ENCODE data around the gene CHN1. TPM values are rescaled to one million over a fixed set of nuclear protein-coding genes. Genes with fewer than 3 reads are reported as not detected.

Gene CHN1
- total and polyA plus RNA-seq, 12 donors, result 7.6 to 40.0 (median 21.8) TPM

DNA sequence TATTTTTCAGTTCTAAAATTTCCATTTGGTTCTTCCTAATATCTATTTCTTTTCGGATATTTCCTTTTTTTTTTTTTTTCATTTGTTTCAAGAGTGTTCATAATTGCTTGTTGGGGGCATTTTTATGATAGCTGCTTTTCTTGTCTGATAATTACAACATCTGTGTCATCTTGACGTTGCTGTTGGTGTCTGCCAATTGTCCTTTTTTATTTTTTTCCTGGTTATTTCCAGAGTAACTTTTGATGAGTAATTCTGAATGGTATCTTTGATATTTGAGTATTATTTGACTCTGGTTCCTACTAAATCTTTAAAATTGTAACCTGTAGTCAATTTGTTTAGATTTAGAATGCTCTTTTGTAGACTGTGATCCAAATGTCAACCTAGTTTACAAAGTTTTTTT lies 189.7 kb downstream of the CHN1 start:
- DNase-seq, result no peak
- 0 to 51% (median 45%) methylated on average over 2 of the region's 2 CpGs for WGBS, 4 donors
- TF ChIP-seq POLR2A (IDR thresholded peaks at IDR 0.05), result no peak
- no peak for TF ChIP-seq CTCF (IDR thresholded peaks at IDR 0.05)

GRCh38 chr2:174812037-174812436 lies 193.1 kb downstream of the CHN1 start:
- Histone ChIP-seq H3K4me3 (no peak overlapping the region), H3K27me3 (no peaks in the 10 kb centered on the region), H3K27ac (no peak overlapping the region), H3K9me3 (replicated peaks in 1 of 3) (no peaks in the 10 kb centered on the region), H3K36me3 (replicated peaks in 1 of 2) (no peaks in the 10 kb centered on the region), H3K4me1 (replicated peaks in 1 of 2) (no peaks in the 10 kb centered on the region)
- TF ChIP-seq POLR2A (IDR thresholded peaks at IDR 0.05) (no peak), CTCF (IDR thresholded peaks at IDR 0.05) (no peak)
- DNase-seq, result no peak
- intact Hi-C loops (cut with DNase I), result no loop called here
- WGBS, 4 donors, result 96 to 99% (median 98%) methylated on average over 7 of the region's 7 CpGs

More for the DNA sequence above, 189.7 kb downstream of the CHN1 start:
- Histone ChIP-seq H3K4me1 (replicated peaks in 1 of 2) (no peaks in the 10 kb centered on the region), H3K36me3 (replicated peaks in 1 of 2) (no peaks in the 10 kb centered on the region), H3K9me3 (replicated peaks in 1 of 3) (no peaks in the 10 kb centered on the region), H3K4me3 (no peak overlapping the region), H3K27ac (no peak overlapping the region), H3K27me3 (no peaks in the 10 kb centered on the region)
- intact Hi-C loops (cut with DNase I), result no loop called here

GRCh38 chr2:174807931-174808330 lies 197.2 kb downstream of the CHN1 start:
- no peaks in the 10 kb centered on the region for H3K36me3 ChIP-seq (replicated peaks in 1 of 2)
- TF ChIP-seq CTCF (IDR thresholded peaks at IDR 0.05) (no peak), POLR2A (IDR thresholded peaks at IDR 0.05) (no peak)
- H3K27me3 ChIP-seq, result no peaks in the 10 kb centered on the region
- H3K9me3 ChIP-seq (replicated peaks in 1 of 3), result no peaks in the 10 kb centered on the region
- H3K27ac ChIP-seq, result no peak overlapping the region
- intact Hi-C loops (cut with DNase I), result no loop called here
- 67 to 90% (median 84%) methylated on average over 1 of the region's 1 CpG for WGBS, 4 donors
- H3K4me1 ChIP-seq (replicated peaks in 1 of 2), result no peaks in the 10 kb centered on the region
- no peak overlapping the region for H3K4me3 ChIP-seq
- DNase-seq, result no peak

GRCh38 chr2:174805803-174806202 lies 199.4 kb downstream of the CHN1 start:
- H3K9me3 ChIP-seq (replicated peaks in 1 of 3), result no peaks in the 10 kb centered on the region
- H3K36me3 ChIP-seq (replicated peaks in 1 of 2), result no peaks in the 10 kb centered on the region
- DNase-seq, result no peak
- no peaks in the 10 kb centered on the region for H3K4me1 ChIP-seq (replicated peaks in 1 of 2)
- intact Hi-C loops (cut with DNase I), result no loop called here
- 85 to 91% (median 88%) methylated on average over 1 of the region's 1 CpG for WGBS, 4 donors
- H3K4me3 ChIP-seq, result no peak overlapping the region
- no peak overlapping the region for H3K27ac ChIP-seq
- TF ChIP-seq POLR2A (IDR thresholded peaks at IDR 0.05) (no peak), CTCF (IDR thresholded peaks at IDR 0.05) (no peak)
- H3K27me3 ChIP-seq, result no peaks in the 10 kb centered on the region
